T-helper 2 cell treated with Interferon-gamma antibody and Interleukin-4, amounts not matched to agents 5 μg/mL and 100 μg/mL, for 36 hours (primary cell): Measurements from ENCODE around the gene UBE2A.

Source experiments
- DNase-seq: peaks from one replicate; pipeline ENCODE4 v3.0.0; 2021; ENCODE audit warnings: low spot score
- H3K27ac Mint-ChIP-seq: one replicate; pipeline ENCODE4 v1.8.0; 2021; ENCODE audit warnings: mild to moderate bottlenecking, mixed read lengths
- H3K27me3 Mint-ChIP-seq: one replicate; pipeline ENCODE4 v1.8.0; 2021; ENCODE audit warnings: low read depth, mixed read lengths
- H3K36me3 Mint-ChIP-seq: one replicate; pipeline ENCODE4 v1.8.0; 2021; ENCODE audit warnings: low read depth, mixed read lengths
- H3K4me1 Mint-ChIP-seq: one replicate; pipeline ENCODE4 v1.8.0; 2021; ENCODE audit warnings: low read depth, mixed read lengths
- H3K4me3 Mint-ChIP-seq: one replicate; pipeline ENCODE4 v1.8.0; 2022; ENCODE audit warnings: mild to moderate bottlenecking, moderate library complexity, mixed read lengths
- H3K9me3 Mint-ChIP-seq: one replicate; pipeline ENCODE4 v1.8.0; 2021; ENCODE audit warnings: mixed read lengths

UBE2A gene

GRCh38 chrX:119583431-119584059 is 9.2 kb downstream of the UBE2A start:
- no peak for DNase-seq
- Mint-ChIP-seq H3K36me3 (peaks cover 6% of the 10 kb centered on the region), H3K27ac (no peak overlapping the region)

GRCh38 chrX:119589810-119590209 is 15.4 kb downstream of the UBE2A start:
- no peak for DNase-seq
- Mint-ChIP-seq H3K9me3 (no peaks in the 10 kb centered on the region), H3K4me3 (no peak overlapping the region), H3K27me3 (no peaks in the 10 kb centered on the region), H3K27ac (no peak overlapping the region), H3K36me3 (peaks cover 15% of the 10 kb centered on the region), H3K4me1 (no peaks in the 10 kb centered on the region)

More at GRCh38 chrX:119583431-119584059, 9.2 kb downstream of the UBE2A start:
- H3K9me3 Mint-ChIP-seq: no peaks in the 10 kb centered on the region
- no peaks in the 10 kb centered on the region for H3K27me3 Mint-ChIP-seq
- H3K4me3 Mint-ChIP-seq: no peak overlapping the region
- H3K4me1 Mint-ChIP-seq: peaks cover 4% of the 10 kb centered on the region

- Mint-ChIP-seq H3K27ac (no peak overlapping the region), H3K4me3 (no peak overlapping the region), H3K9me3 (no peaks in the 10 kb centered on the region)
These were observed 28.4 kb downstream of the UBE2A start for GRCh38 chrX:119602701-119603255.

GRCh38 chrX:119604766-119605463 is 30.6 kb downstream of the UBE2A start:
- Mint-ChIP-seq H3K36me3 (peaks cover 4% of the 10 kb centered on the region), H3K9me3 (no peaks in the 10 kb centered on the region), H3K4me3 (peak overlapping the region; percentile 99), H3K27me3 (no peaks in the 10 kb centered on the region), H3K4me1 (peaks cover 13% of the 10 kb centered on the region), H3K27ac (peak overlapping the region; percentile 93)
- no peak for DNase-seq

More at GRCh38 chrX:119602701-119603255, 28.4 kb downstream of the UBE2A start:
- Mint-ChIP-seq H3K4me1 (peaks cover 13% of the 10 kb centered on the region), H3K36me3 (peaks cover 9% of the 10 kb centered on the region), H3K27me3 (no peaks in the 10 kb centered on the region)
- no peak for DNase-seq

GRCh38 chrX:119605464-119606279 is 31.3 kb downstream of the UBE2A start:
- H3K9me3 Mint-ChIP-seq: no peaks in the 10 kb centered on the region
- no peaks in the 10 kb centered on the region for H3K27me3 Mint-ChIP-seq
- peaks cover 15% of the 10 kb centered on the region for H3K4me1 Mint-ChIP-seq
- H3K4me3 Mint-ChIP-seq: peak overlapping the region; percentile 99
- H3K27ac Mint-ChIP-seq: peak overlapping the region; percentile 97
- DNase-seq: peak; percentile 13
- H3K36me3 Mint-ChIP-seq: peaks cover 4% of the 10 kb centered on the region

GRCh38 chrX:119606280-119607017 is 32.1 kb downstream of the UBE2A start, which contains the start of gene NKRF:
Gene NKRF, minus strand, starts transcription at chrX:119606424.
- Mint-ChIP-seq H3K4me1 (peaks cover 15% of the 10 kb centered on the region), H3K9me3 (no peaks in the 10 kb centered on the region), H3K27ac (peak within 1 kb of the TSS; percentile 97), H3K4me3 (peak within 1 kb of the TSS; percentile 99), H3K36me3 (peaks cover 4% of the 10 kb centered on the region), H3K27me3 (no peaks in the 10 kb centered on the region)
- DNase-seq: peak; percentile 85

GRCh38 chrX:119607018-119607389 is 32.6 kb downstream of the UBE2A start:
- peak overlapping the region; percentile 92 for H3K4me3 Mint-ChIP-seq
- peaks cover 15% of the 10 kb centered on the region for H3K4me1 Mint-ChIP-seq

GRCh38 chrX:119614776-119615175 is 40.4 kb downstream of the UBE2A start:
- Mint-ChIP-seq H3K36me3 (peaks cover 8% of the 10 kb centered on the region), H3K9me3 (no peaks in the 10 kb centered on the region), H3K4me3 (no peak overlapping the region), H3K4me1 (peaks cover 2% of the 10 kb centered on the region), H3K27me3 (no peaks in the 10 kb centered on the region), H3K27ac (no peak overlapping the region)
- no peak for DNase-seq

More at GRCh38 chrX:119607018-119607389, 32.6 kb downstream of the UBE2A start:
- peak overlapping the region; percentile 97 for H3K27ac Mint-ChIP-seq
- no peaks in the 10 kb centered on the region for H3K9me3 Mint-ChIP-seq
- H3K27me3 Mint-ChIP-seq: no peaks in the 10 kb centered on the region
- DNase-seq: no peak
- H3K36me3 Mint-ChIP-seq: peaks cover 2% of the 10 kb centered on the region

GRCh38 chrX:119617517-119618164 is 43.3 kb downstream of the UBE2A start:
- Mint-ChIP-seq H3K36me3 (peaks cover 13% of the 10 kb centered on the region), H3K4me3 (no peak overlapping the region), H3K27me3 (no peaks in the 10 kb centered on the region), H3K9me3 (no peaks in the 10 kb centered on the region), H3K27ac (no peak overlapping the region), H3K4me1 (no peaks in the 10 kb centered on the region)
- no peak for DNase-seq

GRCh38 chrX:119618439-119618838 is 44.1 kb downstream of the UBE2A start:
- DNase-seq: no peak
- no peaks in the 10 kb centered on the region for H3K9me3 Mint-ChIP-seq
- no peaks in the 10 kb centered on the region for H3K4me1 Mint-ChIP-seq
- no peaks in the 10 kb centered on the region for H3K27me3 Mint-ChIP-seq
- H3K4me3 Mint-ChIP-seq: no peak overlapping the region
- H3K27ac Mint-ChIP-seq: no peak overlapping the region
- H3K36me3 Mint-ChIP-seq: peaks cover 13% of the 10 kb centered on the region

- Mint-ChIP-seq H3K36me3 (peaks cover 15% of the 10 kb centered on the region), H3K4me1 (no peaks in the 10 kb centered on the region), H3K27me3 (no peaks in the 10 kb centered on the region), H3K9me3 (no peaks in the 10 kb centered on the region), H3K4me3 (no peak overlapping the region), H3K27ac (no peak overlapping the region)
- no peak for DNase-seq
These were observed 48.2 kb downstream of the UBE2A start for GRCh38 chrX:119622356-119623232.

- Mint-ChIP-seq H3K4me1 (no peaks in the 10 kb centered on the region), H3K9me3 (no peaks in the 10 kb centered on the region), H3K4me3 (no peak overlapping the region), H3K27ac (no peak overlapping the region), H3K36me3 (peaks cover 22% of the 10 kb centered on the region), H3K27me3 (no peaks in the 10 kb centered on the region)
- no peak for DNase-seq
These were observed 50.1 kb downstream of the UBE2A start for GRCh38 chrX:119624417-119624816.
